HepG2 (cell line): ENCODE results near the gene SHPK. TPM values are rescaled to one million over a fixed set of nuclear protein-coding genes. Genes with fewer than 3 reads are reported as not detected.

Experiments used
- GFI1 ChIP-seq: sonication (generic); formaldehyde crosslinking; IDR thresholded peaks from 2 replicates; pipeline ENCODE4 v1.5.0; 2020; ENCODE audit warnings: missing genetic modification reagents, mild to moderate bottlenecking, borderline replicate concordance
- GLI4 ChIP-seq: sonication (generic); formaldehyde crosslinking; IDR thresholded peaks from 2 replicates; pipeline ENCODE4 v1.5.1; 2020; ENCODE audit warnings: missing genetic modification reagents, mild to moderate bottlenecking, moderate library complexity, borderline replicate concordance
- HNF1A ChIP-seq, 2 experiments: sonication (generic) in 1 of 2; formaldehyde crosslinking in 1 of 2; IDR thresholded peaks; 2 replicates each; pipeline versions ENCODE4 v1.4.0 to v1.6.1; 2016 to 2020; ENCODE audit warnings: borderline replicate concordance in 1 of 2, low read depth in 1 of 2, mild to moderate bottlenecking in 1 of 2, missing genetic modification reagents in 1 of 2
- HNRNPH1 ChIP-seq: fragments of 200-400 bp; formaldehyde crosslinking; optimal IDR thresholded peaks from 2 replicates; pipeline ENCODE3; 2017; ENCODE audit warnings: mild to moderate bottlenecking, low read depth, low read length
- IKZF4 ChIP-seq: sonication (generic); formaldehyde crosslinking; IDR thresholded peaks from 2 replicates; pipeline ENCODE4 v1.5.1; 2020; ENCODE audit warnings: borderline replicate concordance, mild to moderate bottlenecking, low read depth, missing genetic modification reagents; ENCODE audit errors: not compliant biosample characterization
- IRX3 ChIP-seq: sonication (generic); formaldehyde crosslinking; IDR thresholded peaks from 2 replicates; pipeline ENCODE4 v1.8.1; 2023; ENCODE audit warnings: mild to moderate bottlenecking, low read depth, missing genetic modification reagents, borderline replicate concordance
- JUND ChIP-seq: sonication (generic); formaldehyde crosslinking; IDR thresholded peaks from 2 replicates; pipeline ENCODE4 v1.8.0; 2022; ENCODE audit warnings: mild to moderate bottlenecking, missing genetic modification reagents
- MEIS2 ChIP-seq: sonication (generic); formaldehyde crosslinking; IDR thresholded peaks from 2 replicates; pipeline ENCODE4 v1.9.0; 2021; ENCODE audit warnings: mild to moderate bottlenecking, missing genetic modification reagents
- TGIF2 ChIP-seq: IDR thresholded peaks from 2 replicates; pipeline ENCODE4 v1.6.1; 2016; ENCODE audit warnings: control low read depth, missing compliant biosample characterization
- XRCC5 ChIP-seq: fragments of 200-400 bp; formaldehyde crosslinking; optimal IDR thresholded peaks from 2 replicates; pipeline ENCODE3; 2017; ENCODE audit warnings: mild to moderate bottlenecking, low read length
- ZBTB49 ChIP-seq: sonication (generic); formaldehyde crosslinking; IDR thresholded peaks from 2 replicates; pipeline ENCODE4 v1.4.0; 2020; ENCODE audit warnings: missing genetic modification reagents, borderline replicate concordance
- ZFAT ChIP-seq: sonication (generic); formaldehyde crosslinking; conservative IDR thresholded peaks from 2 replicates; pipeline ENCODE4 v1.8.1; 2023; ENCODE audit warnings: missing genetic modification reagents, inconsistent platforms
- ZFP82 ChIP-seq: sonication (generic); formaldehyde crosslinking; IDR thresholded peaks from 2 replicates; pipeline ENCODE4 v1.5.1; 2020; ENCODE audit warnings: mild to moderate bottlenecking, missing genetic modification reagents, borderline replicate concordance
- ZMYM2 ChIP-seq: sonication (generic); formaldehyde crosslinking; IDR thresholded peaks from 2 replicates; pipeline ENCODE4 v1.8.0; 2022; ENCODE audit warnings: mild to moderate bottlenecking, missing genetic modification reagents
- ZNF207 ChIP-seq: fragments of 450-650 bp; IDR thresholded peaks from 2 replicates; pipeline ENCODE4 v1.6.1; 2016; ENCODE audit warnings: antibody characterized with exemption, borderline replicate concordance
- ZNF251 ChIP-seq: sonication (generic); formaldehyde crosslinking; IDR thresholded peaks from 2 replicates; pipeline ENCODE4 v1.9.0; 2021; ENCODE audit warnings: mild to moderate bottlenecking, missing genetic modification reagents
- ZNF3 ChIP-seq: IDR thresholded peaks from 2 replicates; pipeline ENCODE4 v1.7.0; 2017; ENCODE audit warnings: inconsistent platforms
- ZNF343 ChIP-seq: sonication (generic); formaldehyde crosslinking; IDR thresholded peaks from 2 replicates; pipeline ENCODE4 v1.4.0; 2020; ENCODE audit warnings: mild to moderate bottlenecking, missing genetic modification reagents
- ZNF383 ChIP-seq: sonication (generic); formaldehyde crosslinking; IDR thresholded peaks from 2 replicates; pipeline ENCODE4 v1.4.0; 2020; ENCODE audit warnings: missing genetic modification reagents, mild to moderate bottlenecking, borderline replicate concordance
- ZNF431 ChIP-seq: sonication (generic); formaldehyde crosslinking; IDR thresholded peaks from 2 replicates; pipeline ENCODE4 v1.9.0; 2022; ENCODE audit warnings: missing genetic modification reagents, low read depth, mild to moderate bottlenecking, borderline replicate concordance
- ZNF549 ChIP-seq: sonication (generic); formaldehyde crosslinking; IDR thresholded peaks from 2 replicates; pipeline ENCODE4 v1.5.0; 2020; ENCODE audit warnings: missing genetic modification reagents
- ZNF556 ChIP-seq: sonication (generic); formaldehyde crosslinking; IDR thresholded peaks from 2 replicates; pipeline ENCODE4 v1.4.0; 2020; ENCODE audit warnings: mild to moderate bottlenecking, missing genetic modification reagents, borderline replicate concordance
- ZNF761 ChIP-seq: sonication (generic); formaldehyde crosslinking; conservative IDR thresholded peaks from 2 replicates; pipeline ENCODE4 v1.4.0; 2020; ENCODE audit warnings: mild to moderate bottlenecking, missing genetic modification reagents
- ZNF788 ChIP-seq: sonication (generic); formaldehyde crosslinking; IDR thresholded peaks from 2 replicates; pipeline ENCODE4 v1.5.0; 2020; ENCODE audit warnings: mild to moderate bottlenecking, missing genetic modification reagents, borderline replicate concordance
- polyA plus RNA-seq, 8 experiments: library from polyadenylated mRNA; depleted of rRNA in 3 of 8; stranded (reverse) in 7 of 8; unstranded in 1 of 8; fragments of >200 nt; fragmentation: Illumina TruSeq in 4 of 8; extraction: Trizol in 4 of 8; gene quantifications; 2 replicates each; pipeline versions ENCODE4 v1.2.1 to v1.2.3, GENCODE V29; 2011 to 2016; ENCODE audit warnings: low read depth in 4 of 8, missing spikeins in 1 of 8, mixed read lengths in 1 of 8; ENCODE audit not compliant: insufficient read depth in 1 of 8
- total RNA-seq, 5 experiments: library from RNA; depleted of rRNA; stranded (reverse); fragments of >200 nt; fragmentation: Illumina TruSeq; extraction: Trizol; gene quantifications; 2 replicates each; pipeline ENCODE4 v1.2.3, GENCODE V29; 2016; ENCODE audit warnings: low read depth in 1 of 5

Gene SHPK
- total and polyA plus RNA-seq, 2 of the 13 experiments (the other 11 are each of a cell fraction or from before 2014, with no cell fraction given) = 16.2 to 30.9 TPM

DNA sequence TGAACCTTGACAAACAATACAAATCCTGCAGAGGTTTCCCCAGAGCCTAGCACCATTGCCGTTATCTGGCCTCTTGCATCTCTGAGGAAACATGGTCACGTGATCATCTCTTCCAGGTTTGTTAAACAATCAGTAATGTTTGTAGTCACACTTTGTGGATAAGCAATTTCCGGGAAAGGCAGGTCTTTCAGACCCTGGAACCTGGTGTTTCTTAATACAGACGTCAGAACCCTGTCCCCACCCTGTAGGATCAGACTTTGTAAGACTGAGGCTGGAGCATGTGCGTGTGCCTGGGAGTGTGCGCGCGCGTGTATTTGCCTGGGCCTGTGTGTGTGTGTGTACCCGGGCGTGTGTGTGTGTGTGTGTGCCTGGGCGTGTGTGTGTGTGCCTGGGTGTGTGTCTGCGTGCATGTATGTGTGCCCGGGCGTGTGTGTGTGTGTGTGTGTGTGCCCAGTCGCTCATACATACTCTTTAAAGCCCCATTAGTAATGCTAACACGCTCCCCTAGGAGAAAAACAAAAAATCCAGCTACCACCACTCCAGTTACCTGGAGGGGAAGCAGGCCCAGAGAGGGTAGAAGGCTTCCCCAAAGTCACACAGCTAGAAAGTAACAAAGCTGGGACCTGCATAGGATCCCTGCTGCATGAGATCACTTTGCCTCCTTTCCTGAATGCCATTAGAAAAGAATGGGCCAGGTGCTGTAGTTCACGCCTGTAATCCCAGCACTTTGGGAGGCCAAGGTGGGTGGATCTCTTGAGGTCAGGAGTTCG is 5.9 kb upstream of the SHPK start (continued):
- TF ChIP-seq ZBTB49 (no peak), ZNF251 (no peak), ZNF343 (CRISPR knock-in tag) (no peak), XRCC5 (no peak), HNRNPH1 (no peak), HNF1A (IDR thresholded peaks at IDR 0.05; ENCODE audit: low read depth) (no peak), HNF1A (CRISPR knock-in tag; IDR thresholded peaks at IDR 0.05; ENCODE audit: borderline replicate concordance) (no peak), JUND (CRISPR knock-in tag) (no peak), IKZF4 (CRISPR knock-in tag) (no peak), ZNF207 (no peak), IRX3 (CRISPR knock-in tag) (no peak), GLI4 (CRISPR knock-in tag) (no peak), ZNF549 (CRISPR knock-in tag) (no peak), ZFAT (CRISPR knock-in tag) (no peak), ZMYM2 (CRISPR knock-in tag) (peak; percentile 81), ZFP82 (CRISPR knock-in tag) (no peak), MEIS2 (no peak), ZNF3 (no peak), GFI1 (CRISPR knock-in tag) (peak; percentile 31; the same call in 1 of the 2 replicates), TGIF2 (CRISPR knock-in tag) (no peak), ZNF788 (CRISPR knock-in tag) (no peak; the same call in 1 of the 2 replicates), ZNF383 (no peak), ZNF761 (CRISPR knock-in tag) (no peak), ZNF556 (no peak), ZNF431 (CRISPR knock-in tag) (no peak)
